Epithelial cell of proximal tubule (primary cell): ENCODE measurements around the gene LIPG. TPM values are rescaled to one million over a fixed set of nuclear protein-coding genes. Genes with fewer than 3 reads are reported as not detected.

Experiments
- DNase-seq: peaks from one replicate; pipeline ENCODE4 v3.0.0-alpha.2; 2011; ENCODE audit warnings: low read depth
- H3K4me3 ChIP-seq: 2 replicates; pipeline ENCODE4 v1.5.1; 2011; ENCODE audit warnings: low read depth, mild to moderate bottlenecking, low read length
- total RNA-seq: library from RNA; depleted of rRNA; stranded (reverse); fragments of >200 nt; gene quantifications from 2 replicates; pipeline ENCODE4 v1.2.3, GENCODE V29; 2015
- TF ChIP-seq, protein P1 (sequence below): conservative IDR thresholded peaks from 2 replicates; pipeline ENCODE4 v1.5.1; 2012; ENCODE audit warnings: low read depth, mild to moderate bottlenecking, low read length

The LIPG gene
- total RNA-seq, 1 donor from 2014 or later = 117 TPM

GRCh38 chr18:49597157-49597931, 35.5 kb downstream of the LIPG start:
- DNase-seq = no peak
- no peak overlapping the region for H3K4me3 ChIP-seq
- TF ChIP-seq, protein P1, sequence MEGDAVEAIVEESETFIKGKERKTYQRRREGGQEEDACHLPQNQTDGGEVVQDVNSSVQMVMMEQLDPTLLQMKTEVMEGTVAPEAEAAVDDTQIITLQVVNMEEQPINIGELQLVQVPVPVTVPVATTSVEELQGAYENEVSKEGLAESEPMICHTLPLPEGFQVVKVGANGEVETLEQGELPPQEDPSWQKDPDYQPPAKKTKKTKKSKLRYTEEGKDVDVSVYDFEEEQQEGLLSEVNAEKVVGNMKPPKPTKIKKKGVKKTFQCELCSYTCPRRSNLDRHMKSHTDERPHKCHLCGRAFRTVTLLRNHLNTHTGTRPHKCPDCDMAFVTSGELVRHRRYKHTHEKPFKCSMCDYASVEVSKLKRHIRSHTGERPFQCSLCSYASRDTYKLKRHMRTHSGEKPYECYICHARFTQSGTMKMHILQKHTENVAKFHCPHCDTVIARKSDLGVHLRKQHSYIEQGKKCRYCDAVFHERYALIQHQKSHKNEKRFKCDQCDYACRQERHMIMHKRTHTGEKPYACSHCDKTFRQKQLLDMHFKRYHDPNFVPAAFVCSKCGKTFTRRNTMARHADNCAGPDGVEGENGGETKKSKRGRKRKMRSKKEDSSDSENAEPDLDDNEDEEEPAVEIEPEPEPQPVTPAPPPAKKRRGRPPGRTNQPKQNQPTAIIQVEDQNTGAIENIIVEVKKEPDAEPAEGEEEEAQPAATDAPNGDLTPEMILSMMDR = no peak

GRCh38 chr18:49601211-49601610, 39.4 kb downstream of the LIPG start:
- TF ChIP-seq, protein P1 = no peak
- no peak overlapping the region for H3K4me3 ChIP-seq
- DNase-seq = no peak

- no peak for DNase-seq
- TF ChIP-seq, protein P1 = no peak
- no peak overlapping the region for H3K4me3 ChIP-seq
Observed at GRCh38 chr18:49608366-49609255, 46.8 kb downstream of the LIPG start.

DNA sequence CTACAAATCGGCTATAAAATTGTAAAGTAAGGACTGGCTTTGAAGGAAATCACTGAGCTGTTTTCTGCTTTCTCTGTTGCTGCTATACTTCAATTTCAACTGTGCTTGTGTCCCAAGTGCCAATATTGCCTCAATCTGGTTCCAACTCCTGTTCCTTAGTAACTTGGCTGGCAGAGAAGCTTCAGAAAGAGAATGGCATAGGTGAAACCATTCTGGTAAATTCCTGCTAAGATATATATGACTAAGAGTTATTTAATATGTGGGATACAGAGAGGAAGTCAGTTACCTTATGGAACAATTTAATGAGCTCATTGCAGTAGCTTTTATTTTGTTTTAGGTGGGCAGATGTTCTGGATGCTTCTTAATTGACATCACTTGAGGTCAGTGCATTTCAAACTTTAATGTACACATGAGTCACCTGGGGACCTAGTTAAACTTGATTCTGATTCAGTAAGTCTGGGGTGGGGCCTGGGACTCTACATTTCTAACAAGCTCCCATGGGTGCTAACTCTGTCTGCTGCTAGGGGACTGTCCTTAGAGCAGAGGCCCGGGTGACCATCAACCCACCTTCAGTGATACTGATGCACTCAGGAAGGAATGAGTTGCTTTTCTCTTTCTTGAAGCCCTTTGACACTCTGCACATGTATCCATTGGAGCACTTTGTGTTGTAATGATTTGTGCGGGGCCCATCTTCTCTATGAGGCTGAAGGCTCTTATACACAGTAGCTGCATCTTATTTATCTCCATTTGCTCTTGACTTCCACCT, 47.6 kb downstream of the LIPG start:
- no peak for DNase-seq
- TF ChIP-seq, protein P1 = no peak
- no peak overlapping the region for H3K4me3 ChIP-seq

DNA sequence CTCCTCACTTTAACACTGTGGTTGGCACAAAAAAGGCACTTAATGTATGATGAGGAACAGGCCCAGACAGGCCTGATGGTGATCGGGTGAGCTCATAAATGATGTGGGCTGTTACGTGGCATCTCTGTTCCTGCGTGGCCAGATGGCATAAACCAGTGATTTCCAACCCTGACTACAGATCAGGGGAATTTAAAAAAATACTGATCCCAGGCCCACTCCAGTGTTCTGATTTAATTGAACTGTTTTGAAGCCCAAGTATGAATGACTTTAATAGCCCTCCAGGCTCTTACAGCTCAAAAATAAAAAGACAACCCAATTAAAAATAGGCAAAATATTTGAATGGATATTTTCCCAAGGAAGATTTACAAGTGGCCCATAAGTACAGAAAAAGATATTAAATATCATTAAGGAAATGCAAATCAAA, 48.2 kb downstream of the LIPG start:
- H3K4me3 ChIP-seq = no peak overlapping the region
- no peak for DNase-seq
- TF ChIP-seq, protein P1 = no peak

GRCh38 chr18:49611316-49611715, 49.5 kb downstream of the LIPG start:
- DNase-seq = no peak
- H3K4me3 ChIP-seq = no peak overlapping the region
- TF ChIP-seq, protein P1 = no peak
